DOHH2 (cell line): Measurements from ENCODE around the gene SMIM30.
"Not testable (repeated sequence)": the region's sequence is repeated elsewhere in the genome, so short reads cannot be mapped to it uniquely, and the experiment has no call there.

Experiments
- H3F3A ChIP-seq: fragments of 200-600 bp; sonication (generic), shearing (Covaris generic); 2 replicates; pipeline ENCODE4 v1.6.0; 2016; ENCODE audit warnings: antibody characterized with exemption, mild to moderate bottlenecking; ENCODE audit not compliant: control insufficient read depth, insufficient read depth
- H3K27ac ChIP-seq: fragments of 200-600 bp; sonication (generic); 2 replicates; pipeline ENCODE4 v1.5.1; 2014; ENCODE audit warnings: low read depth, mild to moderate bottlenecking, low read length, moderate library complexity
- H3K27me3 ChIP-seq: fragments of 200-600 bp; sonication (generic); 2 replicates; pipeline ENCODE4 v1.6.1; 2014; ENCODE audit warnings: mild to moderate bottlenecking, low read length, mixed read lengths; ENCODE audit not compliant: control insufficient read depth
- H3K36me3 ChIP-seq: fragments of 200-600 bp; sonication (generic); 2 replicates; pipeline ENCODE4 v1.6.1; 2014; ENCODE audit warnings: mild to moderate bottlenecking, low read length, moderate library complexity, mixed read lengths; ENCODE audit not compliant: control insufficient read depth
- H3K4me1 ChIP-seq: fragments of 200-600 bp; sonication (generic); 2 replicates; pipeline ENCODE4 v1.6.1; 2014; ENCODE audit warnings: mild to moderate bottlenecking, low read length, mixed read lengths; ENCODE audit not compliant: control insufficient read depth
- H3K4me2 ChIP-seq: fragments of 200-600 bp; sonication (generic); 2 replicates; pipeline ENCODE4 v1.6.0; 2014; ENCODE audit warnings: mild to moderate bottlenecking, low read length, moderate library complexity
- H3K4me3 ChIP-seq: fragments of 200-600 bp; sonication (generic); 2 replicates; pipeline ENCODE4 v1.5.1; 2014; ENCODE audit warnings: mild to moderate bottlenecking, low read length, mixed read lengths
- H3K79me2 ChIP-seq: fragments of 200-600 bp; sonication (generic); 2 replicates; pipeline ENCODE4 v1.6.1; 2014; ENCODE audit warnings: mild to moderate bottlenecking, low read length, mixed read lengths; ENCODE audit not compliant: control insufficient read depth
- H3K9me2 ChIP-seq: fragments of 200-600 bp; sonication (generic); replicated peaks from 2 replicates; pipeline ENCODE4 v1.6.1; 2014; ENCODE audit warnings: mild to moderate bottlenecking, low read length, mixed read lengths; ENCODE audit not compliant: control insufficient read depth
- H3K9me3 ChIP-seq: fragments of 200-600 bp; sonication (generic); 2 replicates; pipeline ENCODE4 v1.6.1; 2014; ENCODE audit warnings: antibody characterized with exemption, low read length, mixed read lengths; ENCODE audit not compliant: control insufficient read depth, insufficient read depth
- H4K20me1 ChIP-seq: fragments of 200-600 bp; sonication (generic); 2 replicates; pipeline ENCODE4 v1.6.0; 2014; ENCODE audit warnings: low read depth, mild to moderate bottlenecking, antibody characterized with exemption, low read length, moderate library complexity; ENCODE audit not compliant: control insufficient read depth, insufficient read depth
- EZH2phosphoT487 ChIP-seq: fragments of 200-600 bp; sonication (generic); IDR thresholded peaks from 2 replicates; pipeline ENCODE4 v1.6.1; 2017; ENCODE audit warnings: borderline replicate concordance, mild to moderate bottlenecking, antibody characterized with exemption, low read length, moderate library complexity, mixed read lengths
- TF ChIP-seq, protein P1 (sequence below): fragments of 200-600 bp; sonication (generic); IDR thresholded peaks from one replicate; pipeline ENCODE4 v1.5.1; 2014; ENCODE audit warnings: antibody characterized with exemption, mild to moderate bottlenecking, low read depth, low read length; ENCODE audit not compliant: poor library complexity, severe bottlenecking

The SMIM30 gene

GRCh38 chr7:113120647-113121046 lies 2.3 kb upstream of the SMIM30 start:
- no peaks in the 10 kb centered on the region for H3K27me3 ChIP-seq
- no peaks in the 10 kb centered on the region for H4K20me1 ChIP-seq
- peaks cover 19% of the 10 kb centered on the region for H3K36me3 ChIP-seq
- H3K27ac ChIP-seq, result no peak overlapping the region
- peaks cover 54% of the 10 kb centered on the region for H3K4me1 ChIP-seq
- H3F3A ChIP-seq, result peaks cover 4% of the 10 kb centered on the region
- no peaks in the 10 kb centered on the region for H3K9me3 ChIP-seq
- H3K4me3 ChIP-seq, result no peak overlapping the region
- no peaks in the 10 kb centered on the region for H3K9me2 ChIP-seq
- no peak overlapping the region for H3K4me2 ChIP-seq
- H3K79me2 ChIP-seq, result peaks cover 6% of the 10 kb centered on the region
- no peak for TF ChIP-seq EZH2phosphoT487
- TF ChIP-seq, protein P1, sequence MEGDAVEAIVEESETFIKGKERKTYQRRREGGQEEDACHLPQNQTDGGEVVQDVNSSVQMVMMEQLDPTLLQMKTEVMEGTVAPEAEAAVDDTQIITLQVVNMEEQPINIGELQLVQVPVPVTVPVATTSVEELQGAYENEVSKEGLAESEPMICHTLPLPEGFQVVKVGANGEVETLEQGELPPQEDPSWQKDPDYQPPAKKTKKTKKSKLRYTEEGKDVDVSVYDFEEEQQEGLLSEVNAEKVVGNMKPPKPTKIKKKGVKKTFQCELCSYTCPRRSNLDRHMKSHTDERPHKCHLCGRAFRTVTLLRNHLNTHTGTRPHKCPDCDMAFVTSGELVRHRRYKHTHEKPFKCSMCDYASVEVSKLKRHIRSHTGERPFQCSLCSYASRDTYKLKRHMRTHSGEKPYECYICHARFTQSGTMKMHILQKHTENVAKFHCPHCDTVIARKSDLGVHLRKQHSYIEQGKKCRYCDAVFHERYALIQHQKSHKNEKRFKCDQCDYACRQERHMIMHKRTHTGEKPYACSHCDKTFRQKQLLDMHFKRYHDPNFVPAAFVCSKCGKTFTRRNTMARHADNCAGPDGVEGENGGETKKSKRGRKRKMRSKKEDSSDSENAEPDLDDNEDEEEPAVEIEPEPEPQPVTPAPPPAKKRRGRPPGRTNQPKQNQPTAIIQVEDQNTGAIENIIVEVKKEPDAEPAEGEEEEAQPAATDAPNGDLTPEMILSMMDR, result no peak

DNA sequence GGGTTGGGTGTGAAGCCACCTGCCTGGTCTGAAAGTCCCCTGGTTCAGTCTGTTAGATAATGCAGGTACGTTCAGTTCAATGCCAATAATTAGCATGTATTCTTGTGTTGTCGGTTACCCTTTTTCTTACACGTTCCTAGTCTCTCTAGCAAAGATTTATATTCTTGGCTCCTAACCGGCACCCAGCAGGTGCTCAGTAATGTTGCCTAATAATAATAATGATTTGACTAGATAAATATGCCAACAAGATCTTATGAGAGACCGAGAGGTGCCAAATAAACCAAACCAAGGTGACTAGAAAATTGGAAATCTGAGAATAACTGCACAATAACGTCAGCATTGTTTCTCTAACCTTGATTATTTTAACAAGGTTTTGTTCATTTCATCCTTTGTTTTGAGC lies 1.1 kb upstream of the SMIM30 start:
- H3K36me3 ChIP-seq, result peaks cover 23% of the 10 kb centered on the region

GRCh38 chr7:113117374-113117774 lies 980 bp downstream of the SMIM30 start:
- H3K4me3 ChIP-seq, result peak overlapping the region; percentile 82
- H4K20me1 ChIP-seq, H3F3A ChIP-seq, H3K27me3 ChIP-seq, H3K9me2 ChIP-seq, H3K9me3 ChIP-seq, H3K79me2 ChIP-seq: not testable (repeated sequence)
- peak overlapping the region; percentile 63; the same call in 1 of the 2 replicates for H3K27ac ChIP-seq
- H3K36me3 ChIP-seq, result peaks cover 23% of the 10 kb centered on the region
- peak overlapping the region; percentile 68 for H3K4me2 ChIP-seq
- peaks cover 46% of the 10 kb centered on the region for H3K4me1 ChIP-seq

More for the DNA sequence above, 1.1 kb upstream of the SMIM30 start:
- Histone ChIP-seq H3K27me3 (no peaks in the 10 kb centered on the region), H3K4me2 (peak overlapping the region; percentile 68; the same call in 1 of the 2 replicates), H3K9me2 (no peaks in the 10 kb centered on the region), H3K4me3 (no peak overlapping the region), H3K27ac (no peak overlapping the region), H3K79me2 (peaks cover 6% of the 10 kb centered on the region), H4K20me1 (no peaks in the 10 kb centered on the region), H3K9me3 (no peaks in the 10 kb centered on the region), H3K4me1 (peaks cover 54% of the 10 kb centered on the region), H3F3A (peaks cover 4% of the 10 kb centered on the region)
- TF ChIP-seq, protein P1, result no peak
- no peak for TF ChIP-seq EZH2phosphoT487

DNA sequence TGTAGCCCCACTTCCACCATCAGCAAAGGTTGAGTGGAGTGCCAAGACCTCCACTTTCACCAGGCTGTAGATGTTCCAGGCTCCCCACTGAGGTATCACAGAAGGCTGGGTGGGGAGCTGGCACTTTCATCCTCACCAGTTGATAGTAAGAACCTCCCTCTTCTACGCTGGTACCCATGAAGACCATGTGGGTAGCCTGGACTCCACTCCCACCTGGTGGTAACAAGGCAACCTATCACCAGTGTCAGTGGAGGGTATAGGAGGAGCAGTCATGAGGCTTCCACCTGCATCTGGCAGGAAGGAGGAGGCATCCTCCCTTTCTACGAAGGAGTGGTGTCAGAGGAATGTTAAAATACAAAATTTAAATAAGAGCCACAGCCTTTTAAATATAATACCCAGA lies 4.4 kb downstream of the SMIM30 start:
- no peak for TF ChIP-seq EZH2phosphoT487
- TF ChIP-seq, protein P1, result no peak
- peaks cover 17% of the 10 kb centered on the region for H3K4me1 ChIP-seq
- peaks cover 23% of the 10 kb centered on the region for H3K36me3 ChIP-seq
- H4K20me1 ChIP-seq, result no peaks in the 10 kb centered on the region
- H3K4me2 ChIP-seq, result no peak overlapping the region
- no peak overlapping the region for H3K27ac ChIP-seq
- peaks cover 4% of the 10 kb centered on the region for H3F3A ChIP-seq
- no peaks in the 10 kb centered on the region for H3K9me2 ChIP-seq
- H3K9me3 ChIP-seq, result no peaks in the 10 kb centered on the region
- H3K27me3 ChIP-seq, result no peaks in the 10 kb centered on the region
- peaks cover 6% of the 10 kb centered on the region for H3K79me2 ChIP-seq
- H3K4me3 ChIP-seq, result no peak overlapping the region
